HAP-1 (cell line): ENCODE measurements around the gene CD3D.

ENCODE experiments used
- DNase-seq, 2 experiments: peaks; one replicate each; pipeline ENCODE4 v3.0.0-alpha.2; 2016 to 2020; ENCODE audit warnings: low spot score in 2 of 2
- H3K27me3 ChIP-seq: fragments of 250-450 bp; sonication (Bioruptor Pico); 2 replicates; pipeline ENCODE4 v1.5.1; 2020; ENCODE audit warnings: low read depth, mild to moderate bottlenecking, moderate library complexity
- H3K36me3 ChIP-seq: fragments of 250-450 bp; sonication (Bioruptor Pico); replicated peaks from 2 replicates; pipeline ENCODE4 v1.5.1; 2020; ENCODE audit warnings: mild to moderate bottlenecking
- H3K4me1 ChIP-seq: fragments of 250-450 bp; sonication (Bioruptor Pico); 2 replicates; pipeline ENCODE4 v1.5.1; 2020; ENCODE audit warnings: mild to moderate bottlenecking
- H3K4me3 ChIP-seq: fragments of 250-450 bp; sonication (Bioruptor Pico); 2 replicates; pipeline ENCODE4 v1.5.1; 2020; ENCODE audit warnings: mild to moderate bottlenecking, moderate library complexity
- H3K9me3 ChIP-seq: fragments of 250-450 bp; sonication (Bioruptor Pico); 2 replicates; pipeline ENCODE4 v1.5.1; 2020; ENCODE audit warnings: mild to moderate bottlenecking, moderate library complexity
- in situ Hi-C: fragments of 300-500 bp; cut with MboI; formaldehyde crosslinking; loops from 3 replicates; pipeline ENCODE4 v1.14.3; 2020; ENCODE audit warnings: low sequenced_read_pairs, inconsistent platforms, mixed read lengths

CD3D gene

GRCh38 chr11:118306556-118306955, 35.9 kb downstream of the CD3D start:
- Histone ChIP-seq H3K4me1 (no peaks in the 10 kb centered on the region), H3K36me3 (no peaks in the 10 kb centered on the region), H3K27me3 (peaks cover 18% of the 10 kb centered on the region), H3K9me3 (no peaks in the 10 kb centered on the region), H3K4me3 (no peak overlapping the region)
- no peak for DNase-seq
- in situ Hi-C loops: no loop called here

- Histone ChIP-seq H3K27me3 (peaks cover 19% of the 10 kb centered on the region), H3K4me3 (no peak overlapping the region), H3K9me3 (no peaks in the 10 kb centered on the region), H3K36me3 (no peaks in the 10 kb centered on the region), H3K4me1 (no peaks in the 10 kb centered on the region)
- no peak for DNase-seq
- in situ Hi-C loops: no loop called here
Observed at GRCh38 chr11:118305726-118306125, 36.8 kb downstream of the CD3D start.

GRCh38 chr11:118304568-118305248, 37.8 kb downstream of the CD3D start, which contains the start of gene CD3E:
Gene CD3E (plus strand): TSS chr11:118304730. CDS start chr11:118304953, 223 bp downstream.
- no peaks in the 10 kb centered on the region for H3K4me1 ChIP-seq
- DNase-seq: no peak
- H3K27me3 ChIP-seq: peaks cover 21% of the 10 kb centered on the region
- no peaks in the 10 kb centered on the region for H3K36me3 ChIP-seq
- no peaks in the 10 kb centered on the region for H3K9me3 ChIP-seq
- in situ Hi-C loops: no loop called here
- no peak within 1 kb of the TSS for H3K4me3 ChIP-seq

- Histone ChIP-seq H3K4me1 (no peaks in the 10 kb centered on the region), H3K36me3 (no peaks in the 10 kb centered on the region), H3K9me3 (no peaks in the 10 kb centered on the region), H3K27me3 (peaks cover 21% of the 10 kb centered on the region), H3K4me3 (no peak overlapping the region)
- no peak for DNase-seq
- in situ Hi-C loops: no loop called here
Observed at GRCh38 chr11:118304227-118304567, 38.3 kb downstream of the CD3D start.

GRCh38 chr11:118301600-118302195, 40.8 kb downstream of the CD3D start:
- no peak for DNase-seq
- no peaks in the 10 kb centered on the region for H3K9me3 ChIP-seq
- H3K27me3 ChIP-seq: peaks cover 24% of the 10 kb centered on the region
- H3K4me1 ChIP-seq: no peaks in the 10 kb centered on the region
- in situ Hi-C loops: no loop called here
- H3K36me3 ChIP-seq: no peaks in the 10 kb centered on the region
- no peak overlapping the region for H3K4me3 ChIP-seq

- no peak for DNase-seq
- Histone ChIP-seq H3K9me3 (no peaks in the 10 kb centered on the region), H3K4me3 (no peak overlapping the region), H3K36me3 (no peaks in the 10 kb centered on the region), H3K4me1 (no peaks in the 10 kb centered on the region), H3K27me3 (peaks cover 5% of the 10 kb centered on the region)
- in situ Hi-C loops: no loop called here
Observed at GRCh38 chr11:118295815-118296454, 46.6 kb downstream of the CD3D start.

GRCh38 chr11:118295199-118295598, 47.3 kb downstream of the CD3D start:
- Histone ChIP-seq H3K9me3 (no peaks in the 10 kb centered on the region), H3K27me3 (peaks cover 3% of the 10 kb centered on the region), H3K4me3 (no peak overlapping the region), H3K36me3 (no peaks in the 10 kb centered on the region), H3K4me1 (no peaks in the 10 kb centered on the region)
- DNase-seq: no peak
- in situ Hi-C loops: no loop called here

GRCh38 chr11:118294053-118294452, 48.5 kb downstream of the CD3D start:
- in situ Hi-C loops: no loop called here
- no peaks in the 10 kb centered on the region for H3K9me3 ChIP-seq
- no peaks in the 10 kb centered on the region for H3K36me3 ChIP-seq
- no peak for DNase-seq
- no peaks in the 10 kb centered on the region for H3K4me1 ChIP-seq
- H3K27me3 ChIP-seq: peaks cover 3% of the 10 kb centered on the region
- H3K4me3 ChIP-seq: no peak overlapping the region

GRCh38 chr11:118291477-118292135, 50.9 kb downstream of the CD3D start:
- in situ Hi-C loops: no loop called here
- H3K4me1 ChIP-seq: no peaks in the 10 kb centered on the region
- H3K4me3 ChIP-seq: no peak overlapping the region
- H3K9me3 ChIP-seq: no peaks in the 10 kb centered on the region
- no peak for DNase-seq
- H3K36me3 ChIP-seq: no peaks in the 10 kb centered on the region
- no peaks in the 10 kb centered on the region; the same call in none of the 2 replicates for H3K27me3 ChIP-seq

- no peaks in the 10 kb centered on the region for H3K9me3 ChIP-seq
- peaks cover 3% of the 10 kb centered on the region for H3K27me3 ChIP-seq
- no peak overlapping the region for H3K4me3 ChIP-seq
- H3K36me3 ChIP-seq: no peaks in the 10 kb centered on the region
- in situ Hi-C loops: no loop called here
- DNase-seq: no peak
- H3K4me1 ChIP-seq: no peaks in the 10 kb centered on the region
Observed at GRCh38 chr11:118290923-118291322, 51.6 kb downstream of the CD3D start.

- DNase-seq: no peak
- Histone ChIP-seq H3K9me3 (no peaks in the 10 kb centered on the region), H3K4me3 (no peak overlapping the region), H3K27me3 (peaks cover 3% of the 10 kb centered on the region), H3K36me3 (no peaks in the 10 kb centered on the region), H3K4me1 (no peaks in the 10 kb centered on the region)
- in situ Hi-C loops: no loop called here
Observed at GRCh38 chr11:118289401-118289800, 53.1 kb downstream of the CD3D start.
